Thymus (tissue), 11 donors: ENCODE data around the gene PSME1. TPM values are rescaled to one million over a fixed set of nuclear protein-coding genes. Genes with fewer than 3 reads are reported as not detected.

Experiments used
- DNase-seq, 9 donors: peaks; one replicate each; pipeline ENCODE4 v3.0.0-alpha.2; 2013; ENCODE audit warnings: low spot score in 9 of 9, low read depth in 6 of 9, missing footprints in 1 of 9
- H3K27ac ChIP-seq, 2 donors: one replicate each; pipeline ENCODE4 v1.5.1; 2013; ENCODE audit warnings: control low read depth in 1 of 2, low read depth in 1 of 2, low read length in 1 of 2, mild to moderate bottlenecking in 1 of 2, moderate library complexity in 1 of 2
- H3K27me3 ChIP-seq, 2 donors: one replicate each; pipeline ENCODE4 v1.5.1; 2013; ENCODE audit warnings: low read length in 1 of 2; ENCODE audit not compliant: control insufficient read depth in 2 of 2, insufficient read depth in 1 of 2
- H3K36me3 ChIP-seq, 2 donors: one replicate each; pipeline ENCODE4 v1.5.1; 2013; ENCODE audit warnings: low read length in 1 of 2, mild to moderate bottlenecking in 1 of 2, moderate library complexity in 1 of 2; ENCODE audit not compliant: control insufficient read depth in 2 of 2, insufficient read depth in 2 of 2
- H3K4me1 ChIP-seq, 2 donors: one replicate each; pipeline ENCODE4 v1.5.1; 2013; ENCODE audit warnings: low read length in 2 of 2; ENCODE audit not compliant: control insufficient read depth in 2 of 2, insufficient read depth in 2 of 2
- H3K4me3 ChIP-seq, 2 donors: one replicate each; pipeline ENCODE4 v1.5.1; 2013; ENCODE audit warnings: low read length in 2 of 2, control low read depth in 1 of 2, mild to moderate bottlenecking in 1 of 2
- H3K9me3 ChIP-seq, 2 donors: one replicate each; pipeline ENCODE4 v1.5.1; 2013; ENCODE audit warnings: low read length in 1 of 2, mild to moderate bottlenecking in 1 of 2; ENCODE audit not compliant: control insufficient read depth in 2 of 2, insufficient read depth in 1 of 2
- WGBS: extraction: QIAGEN DNeasy Blood & Tissue Kit; methylation state at CpG from one replicate; pipeline ENCODE4 v1.1.7; 2013; 5-methylcytosine and 5-hydroxymethylcytosine counted together
- polyA plus RNA-seq: library from polyadenylated mRNA; stranded (reverse); fragments of 200-250 nt; gene quantifications from one replicate; pipeline ENCODE4 v1.2.3, GENCODE V29; 2013
- total RNA-seq: library from RNA; stranded (reverse); fragments of 120-200 nt; gene quantifications from one replicate; pipeline ENCODE4 v1.2.4, GENCODE V29; 2013
- donor health status: healthy.

The PSME1 gene
- total and polyA plus RNA-seq, 2 donors, result 255 to 280 TPM

DNA sequence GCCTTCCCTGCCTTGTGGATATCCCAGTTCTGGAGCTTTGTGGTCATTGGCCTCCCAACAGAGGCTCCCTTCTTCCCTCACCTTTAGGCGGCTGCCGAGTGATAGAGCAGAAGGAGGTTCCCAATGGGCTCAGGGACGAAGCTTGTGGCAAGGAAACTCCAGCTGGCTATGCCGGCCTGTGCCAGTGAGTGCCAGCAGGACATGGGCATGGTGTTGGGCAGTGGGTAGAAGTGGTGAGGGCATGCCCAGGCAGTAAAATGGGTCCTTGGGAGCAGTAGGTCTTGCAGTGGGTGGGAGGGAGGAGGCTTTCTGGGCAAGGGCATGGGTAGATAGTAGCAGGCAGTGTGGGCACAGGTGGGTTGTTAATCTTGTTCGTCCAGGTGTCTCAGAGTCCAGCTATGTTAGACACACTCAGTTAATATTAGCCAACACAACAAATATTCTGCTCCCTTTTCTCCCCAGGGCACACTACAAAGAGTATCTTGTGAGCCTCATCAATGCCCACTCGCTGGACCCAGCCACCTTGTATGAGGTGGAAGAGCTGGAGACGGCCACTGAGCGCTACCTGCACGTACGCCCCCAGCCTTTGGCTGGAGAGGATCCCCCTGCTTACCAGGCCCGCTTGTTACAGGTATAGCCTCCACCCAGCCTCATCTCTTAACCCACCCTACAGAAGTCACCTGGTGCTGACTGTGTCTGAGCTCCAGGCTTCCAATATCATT lies 23.9 kb downstream of the PSME1 start:
- peaks cover 69 to 78% of the 10 kb centered on the region in 2 donors for H3K36me3 ChIP-seq
- WGBS, result 98% methylated on average over 11 of the region's 11 CpGs
- peak overlapping the region; percentile 92 to 93 for H3K27ac ChIP-seq

DNA sequence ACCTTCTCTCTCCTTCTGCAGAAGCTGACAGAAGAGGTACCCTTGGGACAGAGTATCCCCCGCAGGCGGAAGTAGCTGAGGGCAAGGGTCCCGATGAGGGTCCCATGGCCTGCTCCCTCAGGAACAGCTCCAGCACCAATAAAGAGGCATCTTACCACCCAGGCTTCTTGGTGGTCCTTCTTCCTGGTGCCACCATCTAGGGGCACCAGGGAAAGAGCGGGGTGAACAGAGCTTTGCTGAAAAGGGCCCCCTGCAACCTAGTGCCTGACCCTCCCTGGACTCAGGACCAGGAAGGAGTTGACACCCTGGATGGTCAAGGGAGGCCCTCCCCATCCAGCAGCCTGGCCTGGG lies 24.5 kb downstream of the PSME1 start:
- Histone ChIP-seq H3K27me3 (no peaks in the 10 kb centered on the region), H3K4me3 (no peak overlapping the region)
- WGBS, result over 99% methylated on average over 4 of the region's 4 CpGs

More for the DNA sequence above, 23.9 kb downstream of the PSME1 start:
- DNase-seq, result no peak
- H3K27me3 ChIP-seq, result no peaks in the 10 kb centered on the region
- H3K4me3 ChIP-seq, result no peak overlapping the region
- peaks cover 6 to 34% of the 10 kb centered on the region in 2 donors for H3K4me1 ChIP-seq
- no peaks in the 10 kb centered on the region for H3K9me3 ChIP-seq

GRCh38 chr14:24160850-24161804 lies 25.1 kb downstream of the PSME1 start, which contains the start of gene IRF9:
IRF9 (plus strand) TSS chr14:24161265; CDS start chr14:24162145, 880 bp downstream.
- under 1% methylated on average over 12 of the region's 12 CpGs for WGBS
- DNase-seq, result peak; percentile 94 to 99 (median 99)
- Histone ChIP-seq H3K4me1 (peaks cover 6 to 34% of the 10 kb centered on the region in 2 donors), H3K4me3 (peak within 1 kb of the TSS; percentile 85 to 88), H3K9me3 (no peaks in the 10 kb centered on the region), H3K27ac (peak within 1 kb of the TSS; percentile 93 to 96), H3K27me3 (no peaks in the 10 kb centered on the region), H3K36me3 (peaks cover 69 to 78% of the 10 kb centered on the region in 2 donors)

More for the DNA sequence above, 24.5 kb downstream of the PSME1 start:
- H3K27ac ChIP-seq, result peak overlapping the region; percentile 92 to 93
- DNase-seq, result no peak
- peaks cover 69 to 78% of the 10 kb centered on the region in 2 donors for H3K36me3 ChIP-seq
- H3K4me1 ChIP-seq, result peaks cover 6 to 34% of the 10 kb centered on the region in 2 donors
- no peaks in the 10 kb centered on the region for H3K9me3 ChIP-seq

DNA sequence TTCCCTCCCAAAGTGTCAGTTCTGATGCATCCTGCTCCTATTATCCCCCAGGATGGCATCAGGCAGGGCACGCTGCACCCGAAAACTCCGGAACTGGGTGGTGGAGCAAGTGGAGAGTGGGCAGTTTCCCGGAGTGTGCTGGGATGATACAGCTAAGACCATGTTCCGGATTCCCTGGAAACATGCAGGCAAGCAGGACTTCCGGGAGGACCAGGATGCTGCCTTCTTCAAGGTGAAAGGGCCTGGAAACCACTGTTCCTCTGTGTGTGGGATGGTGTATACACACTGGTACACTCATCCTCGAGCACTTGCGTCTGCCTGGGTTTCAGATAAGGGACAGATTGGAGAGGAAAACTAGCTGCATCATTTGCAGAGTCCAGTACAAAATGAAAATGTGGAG lies 26.1 kb downstream of the PSME1 start:
- peaks cover 6 to 34% of the 10 kb centered on the region in 2 donors for H3K4me1 ChIP-seq

DNA sequence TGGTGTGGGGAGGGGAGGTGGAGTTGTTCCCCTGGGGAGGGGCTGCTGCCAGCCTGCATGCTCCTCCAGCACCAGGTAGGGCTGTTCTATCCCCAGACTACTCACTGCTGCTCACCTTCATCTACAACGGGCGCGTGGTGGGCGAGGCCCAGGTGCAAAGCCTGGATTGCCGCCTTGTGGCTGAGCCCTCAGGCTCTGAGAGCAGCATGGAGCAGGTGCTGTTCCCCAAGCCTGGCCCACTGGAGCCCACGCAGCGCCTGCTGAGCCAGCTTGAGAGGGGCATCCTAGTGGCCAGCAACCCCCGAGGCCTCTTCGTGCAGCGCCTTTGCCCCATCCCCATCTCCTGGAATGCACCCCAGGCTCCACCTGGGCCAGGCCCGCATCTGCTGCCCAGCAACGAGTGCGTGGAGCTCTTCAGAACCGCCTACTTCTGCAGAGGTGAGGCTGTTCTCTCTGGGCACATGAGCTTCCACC lies 28.6 kb downstream of the PSME1 start:
- no peak for DNase-seq
- H3K36me3 ChIP-seq, result peaks cover 59 to 71% of the 10 kb centered on the region in 2 donors
- peaks cover 6 to 34% of the 10 kb centered on the region in 2 donors for H3K4me1 ChIP-seq
- H3K27ac ChIP-seq, result no peak overlapping the region
- H3K27me3 ChIP-seq, result no peaks in the 10 kb centered on the region
- 97% methylated on average over 14 of the region's 14 CpGs for WGBS
- no peak overlapping the region for H3K4me3 ChIP-seq
- H3K9me3 ChIP-seq, result no peaks in the 10 kb centered on the region

More for the DNA sequence above, 26.1 kb downstream of the PSME1 start:
- WGBS, result 85% methylated on average over 8 of the region's 8 CpGs
- Histone ChIP-seq H3K27me3 (no peaks in the 10 kb centered on the region), H3K27ac (peak overlapping the region; percentile 38 to 93), H3K36me3 (peaks cover 68 to 79% of the 10 kb centered on the region in 2 donors), H3K4me3 (peak overlapping the region; percentile 85 to 88), H3K9me3 (no peaks in the 10 kb centered on the region)
- DNase-seq, result no peak

DNA sequence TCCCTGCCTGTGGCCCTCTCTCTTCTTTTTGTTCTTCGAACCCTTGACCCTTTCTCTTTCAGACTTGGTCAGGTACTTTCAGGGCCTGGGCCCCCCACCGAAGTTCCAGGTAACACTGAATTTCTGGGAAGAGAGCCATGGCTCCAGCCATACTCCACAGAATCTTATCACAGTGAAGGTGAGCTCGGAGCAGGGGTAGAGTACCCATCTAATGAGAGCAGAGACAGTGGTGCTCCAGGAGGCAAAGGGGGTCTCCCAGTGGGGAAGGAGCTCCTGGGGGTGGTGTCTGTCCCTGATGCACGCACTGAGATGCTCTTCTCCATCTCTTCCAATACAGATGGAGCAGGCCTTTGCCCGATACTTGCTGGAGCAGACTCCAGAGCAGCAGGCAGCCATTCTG lies 29.8 kb downstream of the PSME1 start:
- no peak for DNase-seq
- WGBS, result 97% methylated on average over 5 of the region's 5 CpGs
- no peak overlapping the region for H3K27ac ChIP-seq

DNA sequence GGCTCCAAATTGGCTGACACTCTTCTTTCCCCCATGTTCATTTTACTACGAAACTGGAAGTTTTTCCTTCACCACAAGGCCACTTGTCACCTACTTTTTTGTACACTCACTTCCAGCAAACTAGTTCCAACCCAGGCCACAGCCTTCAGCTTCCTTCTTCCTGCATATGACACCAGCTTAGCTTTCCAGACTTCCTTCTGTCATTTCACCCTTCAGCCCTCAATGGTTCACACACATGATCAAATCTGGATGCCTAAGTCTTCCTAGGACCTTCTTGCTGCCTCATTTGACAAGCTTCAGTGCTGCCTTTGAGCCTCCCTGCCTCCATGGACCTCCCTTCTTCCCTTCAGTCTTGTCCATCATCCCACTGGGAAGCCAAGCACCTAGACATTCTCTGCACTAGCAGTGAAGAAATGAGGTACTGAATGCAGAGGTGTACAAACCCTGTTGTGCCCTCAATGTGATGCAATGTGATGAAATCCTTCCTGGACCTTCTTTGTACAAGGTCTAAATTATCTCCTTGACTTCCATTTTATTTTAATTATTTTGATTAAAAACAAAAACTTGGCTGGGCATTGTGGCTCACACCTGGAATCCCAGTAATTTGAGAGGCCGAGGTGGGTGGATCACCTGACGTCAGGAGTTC lies 31.6 kb downstream of the PSME1 start:
- DNase-seq, result no peak
- Histone ChIP-seq H3K27ac (no peak overlapping the region), H3K4me1 (peaks cover 6 to 36% of the 10 kb centered on the region in 2 donors), H3K9me3 (no peaks in the 10 kb centered on the region), H3K36me3 (peaks cover 47 to 55% of the 10 kb centered on the region in 2 donors), H3K27me3 (no peaks in the 10 kb centered on the region), H3K4me3 (no peak overlapping the region)
- 95% methylated on average over 3 of the region's 3 CpGs for WGBS

More for the DNA sequence above, 29.8 kb downstream of the PSME1 start:
- Histone ChIP-seq H3K4me3 (no peak overlapping the region), H3K9me3 (no peaks in the 10 kb centered on the region), H3K27me3 (no peaks in the 10 kb centered on the region), H3K36me3 (peaks cover 47 to 60% of the 10 kb centered on the region in 2 donors), H3K4me1 (peaks cover 4 to 28% of the 10 kb centered on the region in 2 donors)

DNA sequence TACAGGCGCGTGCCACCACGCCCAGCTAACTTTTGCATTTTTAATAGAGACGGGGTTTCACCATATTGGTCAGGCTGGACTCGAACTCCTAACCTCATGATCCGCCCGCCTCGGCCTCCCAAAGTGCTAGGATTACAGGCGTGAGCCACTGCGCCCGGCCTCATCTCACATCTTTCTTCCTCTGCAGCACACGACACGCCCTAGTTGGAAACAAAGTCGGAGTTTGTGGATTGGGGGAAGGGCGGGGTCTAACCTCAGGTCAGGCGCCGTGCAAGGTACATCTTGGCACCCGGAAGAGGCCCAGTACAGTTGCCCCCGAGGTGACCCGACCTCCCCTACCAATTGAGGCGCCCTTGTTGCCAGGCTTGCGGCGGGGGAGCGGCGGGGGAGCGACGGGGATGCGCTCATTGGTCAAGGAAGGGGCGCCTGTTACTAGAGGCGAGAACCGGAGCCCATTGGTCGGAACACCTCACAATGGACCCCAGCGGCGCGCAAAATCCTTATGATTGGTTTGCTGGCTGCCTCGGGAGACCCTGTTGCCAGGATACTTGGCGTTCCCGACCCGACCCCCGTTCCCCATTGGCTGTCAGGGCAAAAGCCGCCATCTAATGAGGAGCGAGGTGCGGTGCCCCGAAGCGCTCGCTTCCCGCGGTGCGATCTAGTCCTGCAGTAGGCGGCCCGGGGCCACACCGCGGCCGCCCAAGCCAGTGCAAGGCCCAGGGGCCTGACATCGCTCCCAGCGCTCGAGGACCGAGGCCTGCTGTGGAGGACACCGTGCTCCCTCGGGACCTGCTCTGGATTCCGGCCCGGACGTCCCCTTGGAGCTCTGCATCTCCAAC lies 35.6 kb downstream of the PSME1 start, which contains the start of gene REC8:
Gene REC8, plus strand, starts transcription at position 659 of the 839 bp plus-strand sequence. CDS start 473 bp downstream, outside the sequence.
- H3K27me3 ChIP-seq, result no peaks in the 10 kb centered on the region
- DNase-seq, result peak in 7 of 9 donors; percentile 59 to 94 (median 85)
- peaks cover 6 to 43% of the 10 kb centered on the region in 2 donors for H3K4me1 ChIP-seq
- H3K36me3 ChIP-seq, result peaks cover 20 to 44% of the 10 kb centered on the region in 2 donors
- WGBS, result 8% methylated on average over 63 of the region's 63 CpGs
- H3K27ac ChIP-seq, result peak within 1 kb of the TSS; percentile 48 to 79
- H3K9me3 ChIP-seq, result no peaks in the 10 kb centered on the region
- peak within 1 kb of the TSS; percentile 48 to 67 for H3K4me3 ChIP-seq
